GM18499 (cell line): ENCODE measurements around the gene XRCC2.
A peak's percentile ranks its signal among the peaks of the same experiment; 100 is the strongest.
"Not testable (repeated sequence)": the region's sequence is repeated elsewhere in the genome, so short reads cannot be mapped to it uniquely, and the experiment has no call there.

ENCODE experiments used
- ATAC-seq: cut with Tn5 transposase; IDR thresholded peaks from one replicate; pipeline ENCODE4 v1.9.1; 2021; ENCODE audit warnings: moderate number of reproducible peaks; ENCODE audit not compliant: insufficient read depth, unreplicated experiment

The XRCC2 gene

GRCh38 chr7:152675759-152676636 lies at the start of gene XRCC2:
XRCC2 (minus strand) TSS chr7:152676141; CDS start chr7:152676079, 62 bp downstream.
- peak; percentile 89 for ATAC-seq

GRCh38 chr7:152723364-152723763 lies 47.4 kb upstream of the XRCC2 start:
- ATAC-seq = no peak

- not testable (repeated sequence) for ATAC-seq
Measured at GRCh38 chr7:152712412-152713042, 36.6 kb upstream of the XRCC2 start.

- no peak for ATAC-seq
Measured at GRCh38 chr7:152711444-152711944, 35.6 kb upstream of the XRCC2 start.

GRCh38 chr7:152710153-152710442 lies 34.2 kb upstream of the XRCC2 start:
- no peak for ATAC-seq

GRCh38 chr7:152709287-152710152 lies 33.6 kb upstream of the XRCC2 start:
- no peak for ATAC-seq

GRCh38 chr7:152704796-152705384 lies 28.9 kb upstream of the XRCC2 start:
- ATAC-seq = no peak

- no peak for ATAC-seq
Measured at GRCh38 chr7:152699079-152699478, 23.1 kb upstream of the XRCC2 start.

GRCh38 chr7:152697268-152697974 lies 21.5 kb upstream of the XRCC2 start:
- not testable (repeated sequence) for ATAC-seq

- ATAC-seq = not testable (repeated sequence)
Measured at GRCh38 chr7:152692196-152692595, 16.3 kb upstream of the XRCC2 start.

GRCh38 chr7:152683297-152683696 lies 7.4 kb upstream of the XRCC2 start:
- no peak for ATAC-seq

- no peak for ATAC-seq
Measured at GRCh38 chr7:152677808-152678670, 2.1 kb upstream of the XRCC2 start.

GRCh38 chr7:152674860-152675758 lies 832 bp downstream of the XRCC2 start:
- peak; percentile 8 for ATAC-seq

- no peak for ATAC-seq
Measured at GRCh38 chr7:152673897-152674296, 2.0 kb downstream of the XRCC2 start.

GRCh38 chr7:152672626-152673025 lies 3.3 kb downstream of the XRCC2 start:
- ATAC-seq = no peak

- ATAC-seq = no peak
Measured at GRCh38 chr7:152669758-152670157, 6.2 kb downstream of the XRCC2 start.

GRCh38 chr7:152668975-152669374 lies 7.0 kb downstream of the XRCC2 start:
- ATAC-seq = no peak

GRCh38 chr7:152667958-152668357 lies 8.0 kb downstream of the XRCC2 start:
- ATAC-seq = no peak
